ENCODE measurements around the gene SERPINB7. TPM values are rescaled to one million over a fixed set of nuclear protein-coding genes. Genes with fewer than 3 reads are reported as not detected.
A peak's percentile ranks its signal among the peaks of the same experiment; 100 is the strongest.

Gene SERPINB7
- total RNA-seq, 1 experiment from 2014 or later: 3.4 TPM

GRCh38 chr18:63779386-63779785 lies 4.2 kb downstream of the SERPINB7 start:
- in situ Hi-C loops (cut with HindIII; ENCODE audit: low pct_unique_long_range_greater_than_20kb, low sequenced_read_pairs): no loop called here
- DNase-seq (ENCODE audit: low read depth): no peak

DNA sequence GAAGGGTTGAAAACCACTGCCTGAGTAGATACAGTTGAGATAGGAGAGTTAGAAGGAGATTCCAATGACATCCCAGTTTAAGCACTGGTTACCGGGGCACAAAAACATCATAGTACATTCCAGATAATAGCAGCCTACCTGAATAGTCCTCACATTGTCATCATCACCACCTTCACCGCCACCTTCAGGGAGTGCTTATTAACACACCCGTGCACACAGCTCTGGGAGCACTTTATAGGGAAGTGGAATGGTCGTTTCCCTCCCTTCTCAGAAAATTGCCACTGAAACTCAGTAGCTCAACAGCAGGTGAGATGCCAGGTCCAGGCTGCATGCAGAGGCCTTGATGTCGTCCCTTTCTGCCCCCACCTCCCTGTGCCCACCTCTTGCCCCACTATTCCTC lies 8.2 kb downstream of the SERPINB7 start:
- in situ Hi-C loops (cut with HindIII; ENCODE audit: low pct_unique_long_range_greater_than_20kb, low sequenced_read_pairs): no loop called here
- DNase-seq (ENCODE audit: low read depth): no peak

DNA sequence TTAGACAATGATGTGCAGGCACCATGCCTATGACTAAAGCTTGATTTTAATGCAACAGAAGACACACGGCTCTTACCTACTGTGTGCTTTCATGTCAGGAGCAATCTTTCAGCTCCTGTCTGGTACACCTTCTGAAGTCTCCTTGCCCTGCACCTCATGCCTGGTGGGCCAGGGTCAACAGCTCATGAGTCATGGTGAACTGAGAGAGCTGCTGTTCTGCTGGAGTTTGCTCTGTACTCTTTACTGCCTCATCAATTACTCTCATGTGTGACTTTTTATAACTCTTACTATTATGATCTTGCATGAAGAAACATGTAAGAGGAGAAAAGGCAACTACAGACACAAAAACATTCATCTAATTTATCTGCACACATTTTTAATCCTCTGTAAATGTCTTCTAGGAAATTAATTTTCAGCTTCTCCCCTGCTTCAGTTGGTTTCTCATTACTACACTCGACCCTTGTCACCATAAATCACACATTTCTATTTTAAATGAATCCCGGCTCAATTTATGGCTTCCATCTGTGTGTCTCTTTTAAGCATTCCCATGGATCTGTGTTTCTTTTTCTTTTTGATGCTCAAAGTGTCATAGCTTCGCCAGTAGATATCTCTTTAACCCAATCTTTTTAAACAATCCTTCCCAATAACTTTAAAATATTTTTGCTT lies 9.7 kb downstream of the SERPINB7 start:
- no peak for DNase-seq (ENCODE audit: low read depth)
- in situ Hi-C loops (cut with HindIII; ENCODE audit: low pct_unique_long_range_greater_than_20kb, low sequenced_read_pairs): no loop called here

- in situ Hi-C loops (cut with HindIII; ENCODE audit: low pct_unique_long_range_greater_than_20kb, low sequenced_read_pairs): no loop called here
- DNase-seq (ENCODE audit: low read depth): no peak
Measured at GRCh38 chr18:63787673-63788072, 12.5 kb downstream of the SERPINB7 start.

DNA sequence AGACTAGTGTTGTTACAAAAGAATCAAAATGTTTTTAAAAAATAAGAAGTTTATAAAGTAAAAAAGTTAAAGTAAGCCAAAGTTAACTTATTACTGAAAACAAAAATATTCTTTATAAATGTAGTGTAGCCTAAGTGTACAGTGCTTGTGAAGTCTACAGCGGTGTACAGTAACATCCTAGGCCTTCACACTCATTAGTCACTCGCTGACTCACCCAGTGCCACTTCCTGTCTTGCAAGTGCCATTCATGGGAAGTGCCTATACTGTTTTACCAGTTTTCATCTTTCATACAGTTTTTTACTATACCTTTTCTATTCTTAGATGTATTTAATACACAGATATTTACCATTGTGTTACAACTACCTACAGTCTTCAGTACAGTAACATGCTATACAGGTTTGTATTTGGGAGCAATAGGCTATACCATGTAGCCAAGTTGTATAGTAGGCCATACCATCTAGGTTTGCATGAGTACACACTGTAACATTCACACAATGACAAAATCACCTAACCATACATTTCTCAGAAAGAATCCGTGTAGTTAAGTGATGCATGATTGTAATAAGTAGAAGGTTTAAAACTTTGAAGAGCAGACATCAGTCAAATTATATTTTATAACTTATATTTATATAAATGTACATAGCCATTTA lies 13.4 kb downstream of the SERPINB7 start:
- DNase-seq (ENCODE audit: low read depth): peak; percentile 14
- in situ Hi-C loops (cut with HindIII; ENCODE audit: low pct_unique_long_range_greater_than_20kb, low sequenced_read_pairs): no loop called here

GRCh38 chr18:63789327-63789726 lies 14.1 kb downstream of the SERPINB7 start:
- in situ Hi-C loops (cut with HindIII; ENCODE audit: low pct_unique_long_range_greater_than_20kb, low sequenced_read_pairs): no loop called here
- no peak for DNase-seq (ENCODE audit: low read depth)

GRCh38 chr18:63795606-63796005 lies 20.4 kb downstream of the SERPINB7 start:
- in situ Hi-C loops (cut with HindIII; ENCODE audit: low pct_unique_long_range_greater_than_20kb, low sequenced_read_pairs): no loop called here
- DNase-seq (ENCODE audit: low read depth): no peak

GRCh38 chr18:63799189-63799588 lies 24.0 kb downstream of the SERPINB7 start:
- DNase-seq (ENCODE audit: low read depth): no peak
- in situ Hi-C loops (cut with HindIII; ENCODE audit: low pct_unique_long_range_greater_than_20kb, low sequenced_read_pairs): no loop called here

DNA sequence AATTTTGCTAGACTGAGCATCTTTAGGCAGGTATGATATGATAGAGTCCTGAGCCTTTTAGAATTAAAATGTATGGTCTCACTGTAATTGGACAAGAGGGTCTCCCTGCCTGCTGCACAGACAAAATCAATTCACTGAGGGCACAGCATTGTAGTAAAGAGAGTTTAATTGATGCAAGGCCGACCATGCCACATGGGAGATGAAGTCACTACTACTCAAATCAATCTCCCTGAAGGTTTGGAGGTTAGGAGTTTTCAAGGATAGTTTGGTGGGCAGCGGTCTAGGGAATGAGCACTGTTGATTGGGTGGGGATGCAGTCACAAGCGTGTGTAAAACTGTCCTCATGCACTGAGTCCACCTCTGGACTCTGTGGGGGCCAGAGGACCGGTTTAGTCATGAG lies 26.1 kb downstream of the SERPINB7 start:
- in situ Hi-C loops (cut with HindIII; ENCODE audit: low pct_unique_long_range_greater_than_20kb, low sequenced_read_pairs): no loop called here
- DNase-seq (ENCODE audit: low read depth): no peak

DNA sequence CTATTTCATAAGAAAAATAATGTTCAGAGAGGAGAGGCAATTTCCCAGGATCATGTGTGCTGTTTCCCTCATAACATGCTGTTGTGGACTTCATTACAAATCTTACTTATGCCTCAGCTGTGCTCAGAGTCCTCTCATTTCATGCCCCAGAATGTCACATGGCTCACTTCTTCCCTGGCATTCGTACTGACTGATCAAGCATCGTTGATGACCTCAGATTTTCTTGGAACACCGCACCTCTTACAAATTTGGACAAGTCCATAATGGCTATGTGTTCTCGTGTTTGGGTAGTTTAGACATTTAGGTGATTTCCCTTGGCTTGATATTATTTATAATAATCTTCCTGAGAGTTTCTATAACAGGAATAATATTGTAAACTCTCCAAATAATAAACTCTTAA lies 32.9 kb downstream of the SERPINB7 start:
- in situ Hi-C loops (cut with HindIII; ENCODE audit: low pct_unique_long_range_greater_than_20kb, low sequenced_read_pairs): no loop called here
- no peak for DNase-seq (ENCODE audit: low read depth)

DNA sequence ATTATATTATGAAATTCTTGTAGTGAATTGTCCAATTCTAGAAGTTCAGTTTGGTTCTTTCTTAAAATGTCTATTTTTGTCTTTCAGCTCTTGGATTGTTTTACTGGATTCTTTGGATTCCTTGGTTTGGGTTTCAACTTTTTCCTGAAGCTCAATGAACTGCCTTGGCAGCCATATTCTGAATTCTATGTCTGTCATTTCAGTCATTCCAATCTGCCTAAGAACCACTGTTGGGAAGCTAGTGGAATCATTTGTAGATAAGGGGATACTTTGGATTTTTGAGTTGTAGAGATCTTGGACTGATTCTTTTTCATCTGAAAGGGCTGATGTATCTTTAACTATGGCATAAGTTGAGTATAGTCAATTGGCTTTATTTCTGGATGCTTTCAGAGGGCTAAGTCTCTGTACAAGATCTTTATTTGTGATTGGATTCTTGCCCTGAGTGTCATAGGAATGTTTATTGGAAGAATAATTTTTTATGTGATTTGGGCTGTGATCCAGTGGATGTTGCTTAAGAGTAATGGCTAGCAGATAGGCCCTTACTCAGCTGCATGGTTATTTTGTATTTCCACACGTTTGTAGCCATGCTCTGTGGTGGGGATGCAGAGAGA lies 42.3 kb downstream of the SERPINB7 start:
- no peak for DNase-seq (ENCODE audit: low read depth)
- in situ Hi-C loops (cut with HindIII; ENCODE audit: low pct_unique_long_range_greater_than_20kb, low sequenced_read_pairs): no loop called here

DNA sequence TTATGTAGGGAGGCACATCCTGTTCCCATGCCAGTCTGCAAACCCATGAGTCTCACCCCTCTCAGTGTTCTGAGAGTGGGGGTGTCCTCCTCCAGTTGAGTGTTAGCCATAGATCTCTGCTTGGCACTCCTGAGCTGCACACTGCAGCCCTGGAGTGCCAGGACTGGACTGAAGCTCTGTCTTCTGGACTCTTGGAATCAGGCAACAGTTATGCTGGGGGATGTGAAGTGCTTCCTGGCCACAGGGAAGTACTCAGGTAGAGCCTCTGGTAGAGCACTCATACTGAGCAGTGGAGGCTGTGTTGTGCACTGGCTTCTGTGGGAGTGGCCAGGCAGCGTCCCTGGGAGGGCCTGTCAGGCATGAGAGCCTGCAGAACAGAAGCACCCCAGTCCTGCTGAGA lies 43.0 kb downstream of the SERPINB7 start:
- no peak for DNase-seq (ENCODE audit: low read depth)
- in situ Hi-C loops (cut with HindIII; ENCODE audit: low pct_unique_long_range_greater_than_20kb, low sequenced_read_pairs): no loop called here

- in situ Hi-C loops (cut with HindIII; ENCODE audit: low pct_unique_long_range_greater_than_20kb, low sequenced_read_pairs): no loop called here
- no peak for DNase-seq (ENCODE audit: low read depth)
Measured at GRCh38 chr18:63819786-63820185, 44.6 kb downstream of the SERPINB7 start.

GRCh38 chr18:63820694-63821093 lies 45.5 kb downstream of the SERPINB7 start:
- DNase-seq (ENCODE audit: low read depth): no peak
- in situ Hi-C loops (cut with HindIII; ENCODE audit: low pct_unique_long_range_greater_than_20kb, low sequenced_read_pairs): no loop called here

DNA sequence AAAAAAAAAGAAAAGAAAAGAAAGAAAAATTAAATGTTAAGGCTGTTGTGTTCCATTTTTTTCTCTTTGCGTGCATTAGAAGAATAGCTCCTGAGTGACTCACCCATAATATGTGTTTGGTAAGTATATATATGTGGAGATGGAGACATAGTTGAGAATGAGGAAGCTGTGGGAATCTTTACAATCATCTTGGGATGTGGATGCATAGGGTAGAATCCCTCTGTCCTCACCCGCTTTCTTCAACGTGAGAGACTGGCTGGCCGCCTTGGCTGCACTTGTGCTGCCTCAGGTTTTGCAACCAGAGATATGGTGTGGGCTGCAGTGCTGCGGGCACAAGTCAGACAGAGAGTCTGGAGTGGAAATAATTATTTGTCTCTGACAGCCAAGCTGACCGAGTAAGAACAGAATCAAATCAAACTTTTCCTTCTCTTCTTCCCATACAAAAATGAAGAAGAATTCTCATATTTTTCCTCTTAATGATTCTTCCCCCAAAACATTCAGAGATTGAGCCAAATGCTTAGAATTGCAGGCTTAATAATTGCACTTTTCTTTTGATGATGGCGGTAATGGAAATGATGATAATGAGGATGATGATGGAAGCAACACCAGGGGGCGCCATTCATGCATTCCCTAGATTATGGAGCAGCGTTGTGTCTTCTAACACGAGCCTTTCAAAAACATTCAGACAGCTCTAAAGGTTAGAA lies 48.5 kb downstream of the SERPINB7 start:
- in situ Hi-C loops (cut with HindIII; ENCODE audit: low pct_unique_long_range_greater_than_20kb, low sequenced_read_pairs): no loop called here
- DNase-seq (ENCODE audit: low read depth): no peak

DNA sequence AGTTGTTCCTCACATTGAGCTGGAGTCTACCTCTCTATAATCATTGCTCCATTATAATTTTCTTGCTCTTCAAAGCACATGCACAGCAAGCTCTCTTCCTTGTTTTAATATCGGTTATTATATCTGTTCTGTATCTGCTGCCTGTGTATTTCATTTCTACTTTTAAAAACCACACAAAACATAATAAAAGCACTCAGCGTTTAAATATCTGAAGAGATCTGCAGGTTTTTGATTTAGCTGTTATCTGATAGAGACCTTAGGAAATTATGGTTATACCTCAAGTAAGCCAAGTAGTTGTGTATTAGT lies 49.0 kb downstream of the SERPINB7 start:
- in situ Hi-C loops (cut with HindIII; ENCODE audit: low pct_unique_long_range_greater_than_20kb, low sequenced_read_pairs): no loop called here
- no peak for DNase-seq (ENCODE audit: low read depth)

GRCh38 chr18:63828120-63828519 lies 52.9 kb downstream of the SERPINB7 start:
- in situ Hi-C loops (cut with HindIII; ENCODE audit: low pct_unique_long_range_greater_than_20kb, low sequenced_read_pairs): no loop called here
- DNase-seq (ENCODE audit: low read depth): no peak

GRCh38 chr18:63828656-63829055 lies 53.4 kb downstream of the SERPINB7 start:
- in situ Hi-C loops (cut with HindIII; ENCODE audit: low pct_unique_long_range_greater_than_20kb, low sequenced_read_pairs): no loop called here
- DNase-seq (ENCODE audit: low read depth): no peak

GRCh38 chr18:63829886-63830285 lies 54.7 kb downstream of the SERPINB7 start:
- DNase-seq (ENCODE audit: low read depth): no peak
- in situ Hi-C loops (cut with HindIII; ENCODE audit: low pct_unique_long_range_greater_than_20kb, low sequenced_read_pairs): no loop called here

Measured in Caki2 (cell line).